GM23248 (cell line): ENCODE measurements around the gene SLC24A4. TPM values are rescaled to one million over a fixed set of nuclear protein-coding genes. Genes with fewer than 3 reads are reported as not detected.

Source experiments
- DNase-seq: peaks from one replicate; pipeline ENCODE4 v3.0.0-alpha.2; 2015
- H2AFZ ChIP-seq: fragments of 200-600 bp; sonication (generic); 2 replicates; pipeline ENCODE4 v1.6.1; 2016; ENCODE audit warnings: antibody characterized with exemption
- H3F3A ChIP-seq: fragments of 200-600 bp; sonication (generic); 2 replicates; pipeline ENCODE4 v1.6.1; 2016; ENCODE audit warnings: mild to moderate bottlenecking, antibody characterized with exemption, mixed run types; ENCODE audit not compliant: insufficient read depth
- H3K27ac ChIP-seq: fragments of 200-600 bp; sonication (generic); 2 replicates; pipeline ENCODE4 v1.5.1; 2016; ENCODE audit warnings: mild to moderate bottlenecking
- H3K27me3 ChIP-seq: fragments of 200-600 bp; sonication (generic); replicated peaks from 2 replicates; pipeline ENCODE4 v1.6.1; 2016; ENCODE audit warnings: mild to moderate bottlenecking; ENCODE audit not compliant: insufficient read depth
- H3K36me3 ChIP-seq: fragments of 200-600 bp; sonication (generic); 2 replicates; pipeline ENCODE4 v1.6.1; 2016; ENCODE audit warnings: low read depth, mild to moderate bottlenecking
- H3K4me1 ChIP-seq: fragments of 200-600 bp; sonication (generic); 2 replicates; pipeline ENCODE4 v1.6.1; 2016; ENCODE audit warnings: mild to moderate bottlenecking; ENCODE audit not compliant: insufficient read depth
- H3K4me2 ChIP-seq: fragments of 200-600 bp; sonication (generic); one replicate; pipeline ENCODE4 v1.6.1; 2016; ENCODE audit warnings: mild to moderate bottlenecking; ENCODE audit not compliant: unreplicated experiment
- H3K4me3 ChIP-seq: fragments of 200-600 bp; sonication (generic); 2 replicates; pipeline ENCODE4 v1.5.1; 2016; ENCODE audit warnings: mild to moderate bottlenecking
- H3K79me2 ChIP-seq: fragments of 200-600 bp; sonication (generic); 2 replicates; pipeline ENCODE4 v1.6.1; 2016; ENCODE audit warnings: mild to moderate bottlenecking; ENCODE audit not compliant: insufficient read depth
- H3K9ac ChIP-seq: fragments of 200-600 bp; sonication (generic); 2 replicates; pipeline ENCODE4 v1.6.1; 2016; ENCODE audit warnings: mild to moderate bottlenecking
- H3K9me2 ChIP-seq: fragments of 200-600 bp; sonication (generic); 2 replicates; pipeline ENCODE4 v1.6.1; 2016; ENCODE audit warnings: mixed run types, mild to moderate bottlenecking, moderate library complexity; ENCODE audit not compliant: insufficient read depth
- H3K9me3 ChIP-seq: fragments of 200-600 bp; sonication (generic); one replicate; pipeline ENCODE4 v1.6.1; 2017; ENCODE audit warnings: low read depth
- H4K20me1 ChIP-seq: fragments of 200-600 bp; sonication (generic); 2 replicates; pipeline ENCODE4 v1.6.0; 2016; ENCODE audit not compliant: insufficient read depth
- EZH2 ChIP-seq: fragments of 200-600 bp; sonication (generic); IDR thresholded peaks from 2 replicates; pipeline ENCODE4 v1.6.1; 2018; ENCODE audit warnings: antibody characterized with exemption, mild to moderate bottlenecking; ENCODE audit not compliant: insufficient read depth, poor library complexity, severe bottlenecking
- EZH2phosphoT487 ChIP-seq: fragments of 200-600 bp; sonication (generic); IDR thresholded peaks from 2 replicates; pipeline ENCODE4 v1.6.1; 2018; ENCODE audit warnings: antibody characterized with exemption, moderate library complexity, mild to moderate bottlenecking, low read depth; ENCODE audit not compliant: insufficient read depth
- WGBS, 2 experiments: methylation state at CpG; one replicate each; pipeline ENCODE4 v1.1.6; 2015 to 2017; ENCODE audit warnings: low lambda C conversion rate in 2 of 2, low coverage in 1 of 2; ENCODE audit errors: missing lambda C conversion rate in 2 of 2; 5-methylcytosine and 5-hydroxymethylcytosine counted together
- in situ Hi-C: fragments of 300-500 bp; cut with MboI; formaldehyde crosslinking; loops from 2 replicates; pipeline ENCODE4 v1.15.0; 2020
- polyA plus RNA-seq: library from polyadenylated mRNA; unstranded; fragments of >200 nt; fragmentation: Nextera tagmentation; extraction: Ambion mirVana; gene quantifications from 2 replicates; pipeline ENCODE4 v1.2.1, GENCODE V29; 2016
- total RNA-seq: library from RNA; depleted of rRNA; stranded (reverse); fragments of >200 nt; shearing (Covaris generic); gene quantifications from 2 replicates; pipeline ENCODE4 v1.2.3, GENCODE V29; 2014

SLC24A4 gene
- total and polyA plus RNA-seq, 2 experiments from 2014 or later: not detected

DNA sequence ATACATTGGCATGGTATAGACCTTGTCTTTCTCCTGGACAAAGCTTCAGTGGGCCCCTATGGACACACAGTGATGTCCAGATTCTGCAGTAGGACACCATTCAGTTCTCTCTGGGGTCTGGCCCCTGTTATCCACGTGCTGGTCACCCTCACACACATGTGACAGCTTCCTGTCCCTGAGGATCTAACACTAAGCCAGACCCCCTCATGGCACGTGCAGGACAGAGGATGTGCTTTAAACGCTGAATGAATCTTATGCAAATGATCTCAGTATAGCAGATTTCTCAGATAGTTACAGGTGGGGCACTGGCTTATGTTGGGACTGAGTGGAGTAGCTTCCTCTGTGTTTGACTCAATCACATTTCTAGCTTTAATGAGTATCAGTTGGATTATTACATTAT lies 33.7 kb downstream of the SLC24A4 start:
- Histone ChIP-seq H3K9ac (no peak overlapping the region), H3K9me2 (no peaks in the 10 kb centered on the region), H3K4me2 (no peak overlapping the region), H4K20me1 (no peaks in the 10 kb centered on the region), H3F3A (no peaks in the 10 kb centered on the region), H3K27me3 (peaks cover 36% of the 10 kb centered on the region), H3K4me3 (no peak overlapping the region), H3K9me3 (no peaks in the 10 kb centered on the region), H3K79me2 (no peaks in the 10 kb centered on the region), H2AFZ (no peak overlapping the region), H3K36me3 (no peaks in the 10 kb centered on the region), H3K4me1 (no peaks in the 10 kb centered on the region), H3K27ac (no peak overlapping the region)
- WGBS, 2 experiments: 26 to 28% methylated on average over 3 of the region's 3 CpGs
- DNase-seq: no peak
- TF ChIP-seq EZH2phosphoT487: no peak
- TF ChIP-seq EZH2: no peak
- in situ Hi-C loops: no loop called here

DNA sequence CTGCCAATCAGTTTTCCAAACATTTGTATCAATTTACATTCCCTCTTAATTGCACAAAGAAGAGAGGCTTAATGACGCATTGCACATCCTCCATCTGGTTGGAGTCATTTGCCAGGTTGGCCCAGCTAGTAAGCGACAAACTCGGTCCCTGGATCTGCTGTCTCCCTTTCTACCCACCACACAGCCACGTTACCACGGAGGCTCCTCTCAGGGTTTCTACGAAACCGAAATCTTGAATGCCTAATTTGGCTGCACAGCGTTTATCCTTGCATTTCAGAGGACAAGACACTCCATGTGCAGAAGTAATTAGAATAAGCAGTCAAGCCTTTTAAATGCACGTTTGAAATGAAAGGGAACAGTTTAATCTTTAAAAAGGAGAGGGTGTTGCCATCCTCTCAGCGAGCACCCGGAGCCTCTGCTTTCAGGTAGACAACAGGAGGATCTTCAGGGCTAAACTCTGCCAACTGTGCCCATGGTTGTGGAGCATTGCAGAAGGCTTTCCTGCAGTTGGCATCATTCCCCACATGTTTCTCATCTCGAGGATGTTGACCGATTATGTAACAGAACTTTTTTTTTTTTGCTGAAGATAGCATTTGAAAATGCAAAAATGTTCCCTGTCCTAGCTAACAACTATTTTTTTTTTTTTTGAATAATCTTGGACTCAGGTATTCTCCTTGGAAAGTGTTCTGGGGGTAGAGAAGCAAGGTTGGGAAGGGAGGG lies 37.8 kb downstream of the SLC24A4 start:
- in situ Hi-C loops: no loop called here
- no peak overlapping the region for H3K4me3 ChIP-seq
- 1 to 2% methylated on average over 13 of the region's 13 CpGs for whole genome bisulfite sequencing, 2 experiments
- DNase-seq: peak; percentile 11
- H3K9me2 ChIP-seq: no peaks in the 10 kb centered on the region
- no peaks in the 10 kb centered on the region for H3K79me2 ChIP-seq
- H3K4me2 ChIP-seq: no peak overlapping the region
- H3K9ac ChIP-seq: no peak overlapping the region
- H3K27ac ChIP-seq: no peak overlapping the region
- H3K9me3 ChIP-seq: no peaks in the 10 kb centered on the region
- no peaks in the 10 kb centered on the region for H3K36me3 ChIP-seq
- no peak for TF ChIP-seq EZH2
- no peak for TF ChIP-seq EZH2phosphoT487
- H2AFZ ChIP-seq: no peak overlapping the region
- no peaks in the 10 kb centered on the region for H3F3A ChIP-seq
- peaks cover 52% of the 10 kb centered on the region for H3K27me3 ChIP-seq
- no peaks in the 10 kb centered on the region for H4K20me1 ChIP-seq
- H3K4me1 ChIP-seq: no peaks in the 10 kb centered on the region

DNA sequence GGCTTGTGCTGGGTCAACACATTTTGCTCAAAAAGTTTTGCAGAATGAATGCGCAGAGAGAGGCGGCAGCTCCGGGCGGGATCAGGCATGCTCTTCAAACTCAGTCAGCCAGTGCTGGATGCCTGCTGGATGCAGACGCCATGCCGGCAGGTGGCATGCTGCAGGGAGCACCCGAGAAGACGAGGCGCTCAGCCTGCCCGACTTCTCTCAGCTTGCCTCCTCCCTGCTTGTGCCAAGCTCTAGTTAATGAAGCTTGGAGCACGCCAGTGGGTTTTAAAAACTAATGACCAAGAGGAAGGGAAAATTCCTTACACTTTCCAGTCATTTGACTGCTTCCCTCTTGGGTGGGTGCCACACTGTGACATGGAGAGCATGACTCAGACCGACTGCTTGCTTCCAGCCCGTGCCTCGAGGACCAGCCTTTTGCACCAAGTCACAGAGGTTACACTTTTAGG lies 39.8 kb downstream of the SLC24A4 start:
- Histone ChIP-seq H3F3A (no peaks in the 10 kb centered on the region), H4K20me1 (no peaks in the 10 kb centered on the region), H3K9me2 (no peaks in the 10 kb centered on the region), H3K4me1 (no peaks in the 10 kb centered on the region), H3K9ac (no peak overlapping the region), H2AFZ (no peak overlapping the region), H3K4me3 (no peak overlapping the region), H3K27me3 (peaks cover 51% of the 10 kb centered on the region), H3K36me3 (no peaks in the 10 kb centered on the region), H3K27ac (no peak overlapping the region), H3K4me2 (no peak overlapping the region), H3K9me3 (no peaks in the 10 kb centered on the region), H3K79me2 (no peaks in the 10 kb centered on the region)
- TF ChIP-seq EZH2 (no peak), EZH2phosphoT487 (no peak)
- peak; percentile 90 for DNase-seq
- in situ Hi-C loops: no loop called here
- WGBS, 2 experiments: 7 to 15% methylated on average over 14 of the region's 14 CpGs

DNA sequence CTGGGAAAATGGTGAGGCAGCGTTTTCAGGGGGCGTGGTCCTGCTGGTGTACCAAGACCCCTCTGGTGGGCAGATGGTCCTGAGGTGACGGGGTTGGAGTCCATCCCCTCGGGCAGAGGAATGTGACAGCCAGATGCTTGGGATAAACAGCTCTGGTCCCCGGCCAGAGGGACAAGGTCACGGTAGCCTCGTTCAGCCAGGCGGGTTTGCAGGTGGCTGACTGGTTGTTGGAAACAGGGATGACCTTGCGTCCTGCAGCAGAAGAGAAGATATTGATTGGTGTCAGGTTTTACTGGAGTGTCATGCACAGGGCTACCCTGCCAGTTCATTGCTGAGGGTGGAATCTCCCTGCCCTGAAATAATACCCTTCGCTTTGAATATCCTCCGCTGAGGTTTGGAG lies 43.3 kb downstream of the SLC24A4 start:
- in situ Hi-C loops: no loop called here
- H3F3A ChIP-seq: no peaks in the 10 kb centered on the region
- peaks cover 60% of the 10 kb centered on the region for H3K27me3 ChIP-seq
- no peak overlapping the region for H3K9ac ChIP-seq
- H3K9me3 ChIP-seq: no peaks in the 10 kb centered on the region
- no peak overlapping the region for H2AFZ ChIP-seq
- H3K9me2 ChIP-seq: no peaks in the 10 kb centered on the region
- no peak overlapping the region for H3K4me2 ChIP-seq
- H4K20me1 ChIP-seq: no peaks in the 10 kb centered on the region
- H3K4me1 ChIP-seq: no peaks in the 10 kb centered on the region
- 79 to 84% methylated on average over 11 of the region's 11 CpGs for WGBS, 2 experiments
- no peak overlapping the region for H3K4me3 ChIP-seq
- no peak for TF ChIP-seq EZH2phosphoT487
- TF ChIP-seq EZH2: no peak
- H3K27ac ChIP-seq: no peak overlapping the region
- no peaks in the 10 kb centered on the region for H3K79me2 ChIP-seq
- DNase-seq: no peak
- H3K36me3 ChIP-seq: no peaks in the 10 kb centered on the region
